H9 (cell line): Measurements from ENCODE around the gene GSN. TPM values are rescaled to one million over a fixed set of nuclear protein-coding genes. Genes with fewer than 3 reads are reported as not detected.

Experiments
- DNase-seq: peaks from one replicate; pipeline ENCODE4 v3.0.0-alpha.2; 2017
- H2AFZ ChIP-seq: one replicate; pipeline ENCODE4 v1.6.1; 2013; ENCODE audit warnings: mild to moderate bottlenecking, low read length, control low read depth, moderate library complexity
- H2AK5ac ChIP-seq: 2 replicates; pipeline ENCODE4 v1.6.1; 2013; ENCODE audit warnings: low read length, control low read depth, mixed read lengths; ENCODE audit not compliant: insufficient read length
- H2BK120ac ChIP-seq: one replicate; pipeline ENCODE4 v1.6.1; 2013; ENCODE audit warnings: low read depth, mild to moderate bottlenecking, low read length, control low read depth, inconsistent platforms; ENCODE audit not compliant: poor library complexity, severe bottlenecking
- H2BK12ac ChIP-seq: 2 replicates; pipeline ENCODE4 v1.6.1; 2013; ENCODE audit warnings: low read length, control low read depth, mixed read lengths, low read depth; ENCODE audit not compliant: insufficient read length
- H2BK15ac ChIP-seq: 2 replicates; pipeline ENCODE4 v1.6.1; 2013; ENCODE audit warnings: low read depth, low read length, control low read depth
- H2BK20ac ChIP-seq: one replicate; pipeline ENCODE4 v1.6.1; 2013; ENCODE audit warnings: low read depth, mild to moderate bottlenecking, low read length, control low read depth, inconsistent platforms; ENCODE audit not compliant: poor library complexity, severe bottlenecking
- H2BK5ac ChIP-seq: 2 replicates; pipeline ENCODE4 v1.6.1; 2013; ENCODE audit warnings: low read length, control low read depth, mixed read lengths; ENCODE audit not compliant: insufficient read length
- H3K14ac ChIP-seq: 2 replicates; pipeline ENCODE4 v1.6.1; 2013; ENCODE audit warnings: low read length, control low read depth; ENCODE audit not compliant: insufficient read depth
- H3K18ac ChIP-seq: 2 replicates; pipeline ENCODE4 v1.6.1; 2013; ENCODE audit warnings: low read depth, mild to moderate bottlenecking, mixed read lengths, low read length, control low read depth; ENCODE audit not compliant: insufficient read length
- H3K23ac ChIP-seq: 2 replicates; pipeline ENCODE4 v1.6.1; 2013; ENCODE audit warnings: low read length, control low read depth, mixed read lengths, low read depth; ENCODE audit not compliant: insufficient read length
- H3K23me2 ChIP-seq: 2 replicates; pipeline ENCODE4 v1.6.1; 2013; ENCODE audit warnings: low read depth, mild to moderate bottlenecking, mixed read lengths, low read length, control low read depth; ENCODE audit not compliant: insufficient read length, poor library complexity, severe bottlenecking
- H3K27ac ChIP-seq: 2 replicates; pipeline ENCODE4 v1.5.1; 2013; ENCODE audit warnings: low read length, control low read depth, mixed read lengths, low read depth; ENCODE audit not compliant: insufficient read length
- H3K27me3 ChIP-seq: 2 replicates; pipeline ENCODE4 v1.6.1; 2013; ENCODE audit warnings: low read length, control low read depth, inconsistent platforms; ENCODE audit not compliant: insufficient read depth
- H3K4ac ChIP-seq: 2 replicates; pipeline ENCODE4 v1.6.1; 2013; ENCODE audit warnings: low read depth, mild to moderate bottlenecking, control low read depth, inconsistent platforms, low read length, moderate library complexity
- H3K4me1 ChIP-seq: 2 replicates; pipeline ENCODE4 v1.6.1; 2013; ENCODE audit warnings: low read length, control low read depth, inconsistent platforms; ENCODE audit not compliant: insufficient read depth
- H3K4me2 ChIP-seq: 2 replicates; pipeline ENCODE4 v1.6.1; 2013; ENCODE audit warnings: low read length, control low read depth, mixed read lengths; ENCODE audit not compliant: insufficient read length, insufficient read depth
- H3K56ac ChIP-seq: 2 replicates; pipeline ENCODE4 v1.6.1; 2013; ENCODE audit warnings: low read depth, mild to moderate bottlenecking, mixed read lengths, low read length, control low read depth; ENCODE audit not compliant: insufficient read length
- H3K79me1 ChIP-seq: 2 replicates; pipeline ENCODE4 v1.6.1; 2013; ENCODE audit warnings: low read depth, mild to moderate bottlenecking, moderate library complexity, low read length, control low read depth, inconsistent platforms; ENCODE audit not compliant: insufficient read depth, poor library complexity, severe bottlenecking
- H3K79me2 ChIP-seq: 2 replicates; pipeline ENCODE4 v1.6.1; 2013; ENCODE audit warnings: low read length, control low read depth, inconsistent platforms; ENCODE audit not compliant: insufficient read depth
- H3K9ac ChIP-seq: 2 replicates; pipeline ENCODE4 v1.6.1; 2013; ENCODE audit warnings: low read length, control low read depth, mixed read lengths; ENCODE audit not compliant: insufficient read length; ENCODE audit errors: extremely low read depth
- H3K9me3 ChIP-seq: one replicate; pipeline ENCODE4 v1.6.1; 2013; ENCODE audit warnings: low read depth, low read length, inconsistent platforms; ENCODE audit not compliant: control insufficient read depth
- H3T11ph ChIP-seq: one replicate; pipeline ENCODE4 v1.6.1; 2013; ENCODE audit warnings: mild to moderate bottlenecking, low read length, control low read depth, inconsistent platforms
- H4K20me1 ChIP-seq: one replicate; pipeline ENCODE4 v1.6.1; 2013; ENCODE audit not compliant: control insufficient read depth, insufficient read length, insufficient read depth
- H4K5ac ChIP-seq: 2 replicates; pipeline ENCODE4 v1.6.1; 2013; ENCODE audit warnings: low read depth, mild to moderate bottlenecking, mixed read lengths, low read length, control low read depth; ENCODE audit not compliant: insufficient read length
- H4K8ac ChIP-seq: replicated peaks from 2 replicates; pipeline ENCODE4 v1.6.1; 2013; ENCODE audit warnings: low read length, control low read depth, mixed read lengths, low read depth; ENCODE audit not compliant: insufficient read length
- H4K91ac ChIP-seq: 2 replicates; pipeline ENCODE4 v1.6.1; 2013; ENCODE audit warnings: low read depth, mild to moderate bottlenecking, moderate library complexity, mixed read lengths, low read length, control low read depth; ENCODE audit not compliant: insufficient read length
- H3K27ac Mint-ChIP-seq, 3 experiments: 2 replicates in 2 of 3; 3 replicates in 1 of 3; pipeline ENCODE4 v1.8.0; 2020 to 2021; ENCODE audit warnings: mixed read lengths in 3 of 3, mild to moderate bottlenecking in 1 of 3, moderate library complexity in 1 of 3
- H3K27me3 Mint-ChIP-seq: 2 replicates; pipeline ENCODE4 v1.8.0; 2021; ENCODE audit warnings: low read depth, mild to moderate bottlenecking, moderate library complexity, mixed read lengths
- H3K36me3 Mint-ChIP-seq, 3 experiments: 2 replicates in 2 of 3; 3 replicates in 1 of 3; pipeline ENCODE4 v1.8.0; 2020 to 2021; ENCODE audit warnings: low read depth in 3 of 3, mixed read lengths in 3 of 3; ENCODE audit not compliant: insufficient read depth in 1 of 3
- H3K4me1 Mint-ChIP-seq, 2 experiments: 2 replicates each; pipeline ENCODE4 v1.8.0; 2020; ENCODE audit warnings: mixed read lengths in 2 of 2
- H3K4me3 Mint-ChIP-seq, 2 experiments: 2 replicates in 1 of 2; 3 replicates in 1 of 2; pipeline ENCODE4 v1.8.0; 2020 to 2021; ENCODE audit warnings: mild to moderate bottlenecking in 2 of 2, mixed read lengths in 2 of 2, moderate library complexity in 1 of 2
- H3K9me3 Mint-ChIP-seq, 2 experiments: 2 replicates in 1 of 2; 3 replicates in 1 of 2; pipeline ENCODE4 v1.8.0; 2020; ENCODE audit warnings: mild to moderate bottlenecking in 2 of 2, mixed read lengths in 2 of 2, moderate library complexity in 1 of 2
- CTCF ChIP-seq: fragments of 200-600 bp; sonication (generic); conservative IDR thresholded peaks from 3 replicates; pipeline ENCODE4 v1.8.0; 2021; ENCODE audit warnings: antibody characterized with exemption, mild to moderate bottlenecking
- WGBS: extraction: QIAGEN DNeasy Blood & Tissue Kit; methylation state at CpG from one replicate; pipeline ENCODE4 v1.1.7; 2013; ENCODE audit warnings: missing lambda C conversion rate, low lambda C conversion rate, mixed read lengths; ENCODE audit not compliant: insufficient read length; ENCODE audit errors: extremely low coverage; 5-methylcytosine and 5-hydroxymethylcytosine counted together
- total RNA-seq: library from RNA; stranded (reverse); gene quantifications from 2 replicates; pipeline ENCODE4 v1.2.1, GENCODE V29; 2021

Gene GSN
- total RNA-seq, 1 experiment from 2014 or later: 14.9 TPM

DNA sequence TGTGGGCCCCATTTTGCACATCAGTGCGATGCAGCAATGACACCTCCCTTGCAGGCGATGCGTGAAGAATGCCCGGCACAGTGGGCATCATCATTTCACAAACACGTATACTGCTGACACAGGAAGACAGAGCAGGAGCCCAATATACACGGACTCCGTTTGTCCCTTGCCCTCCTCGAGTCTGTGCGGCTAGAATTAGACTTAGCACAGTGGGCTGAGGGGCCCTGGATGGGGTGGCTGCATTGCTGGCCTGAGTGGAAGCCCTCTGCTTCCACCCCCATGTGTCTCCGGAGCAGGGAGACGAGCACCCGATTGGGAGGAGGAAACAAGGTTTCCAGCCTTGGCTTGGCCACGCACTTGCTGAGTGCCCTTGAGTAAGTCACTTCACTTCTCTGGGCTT is 40.8 kb downstream of the GSN start:
- H3K36me3 Mint-ChIP-seq: peaks cover 2 to 5% (median 3%) of the 10 kb centered on the region in 3 experiments; a peak in 3 of 7 replicates
- Histone ChIP-seq H3K4me1 (no peaks in the 10 kb centered on the region), H3K23ac (no peak overlapping the region), H4K5ac (no peak overlapping the region), H3K27ac (no peak overlapping the region), H2BK12ac (no peak overlapping the region), H3K4ac (no peak overlapping the region), H3K79me2 (no peaks in the 10 kb centered on the region), H2BK20ac (no peak overlapping the region), H2BK15ac (no peak overlapping the region), H4K91ac (no peak overlapping the region), H3K9me3 (no peaks in the 10 kb centered on the region), H3K9ac (no peak overlapping the region), H3K27me3 (no peaks in the 10 kb centered on the region), H2BK5ac (no peak overlapping the region), H3K18ac (no peak overlapping the region), H2AK5ac (no peak overlapping the region), H3K14ac (no peak overlapping the region), H2BK120ac (no peak overlapping the region), H2AFZ (no peak overlapping the region), H4K8ac (no peak overlapping the region), H3K79me1 (no peaks in the 10 kb centered on the region), H3K56ac (no peak overlapping the region), H3T11ph (no peak overlapping the region), H3K4me2 (no peak overlapping the region), H3K23me2 (no peaks in the 10 kb centered on the region), H4K20me1 (no peaks in the 10 kb centered on the region)
- TF ChIP-seq CTCF: no peak
- no peaks in the 10 kb centered on the region for H3K9me3 Mint-ChIP-seq
- no peak overlapping the region; a peak in 1 of 7 replicates for H3K27ac Mint-ChIP-seq
- H3K27me3 Mint-ChIP-seq: peaks cover 53% of the 10 kb centered on the region
- WGBS: no CpG with 5 or more reads among the region's 13 CpGs
- H3K4me1 Mint-ChIP-seq: peaks cover 2 to 10% of the 10 kb centered on the region in 2 experiments; a peak in 2 of 4 replicates
- DNase-seq: no peak
- no peak overlapping the region for H3K4me3 Mint-ChIP-seq
